T-helper 2 cell treated with Interferon-gamma antibody and Interleukin-4, amounts not matched to agents 5 μg/mL and 100 μg/mL, for 36 hours (primary cell): ENCODE measurements around the gene KRT35.

Experiments used
- DNase-seq: peaks from one replicate; pipeline ENCODE4 v3.0.0; 2021; ENCODE audit warnings: low spot score
- H3K27ac Mint-ChIP-seq: one replicate; pipeline ENCODE4 v1.8.0; 2021; ENCODE audit warnings: mild to moderate bottlenecking, mixed read lengths
- H3K27me3 Mint-ChIP-seq: one replicate; pipeline ENCODE4 v1.8.0; 2021; ENCODE audit warnings: low read depth, mixed read lengths
- H3K36me3 Mint-ChIP-seq: one replicate; pipeline ENCODE4 v1.8.0; 2021; ENCODE audit warnings: low read depth, mixed read lengths
- H3K4me1 Mint-ChIP-seq: one replicate; pipeline ENCODE4 v1.8.0; 2021; ENCODE audit warnings: low read depth, mixed read lengths
- H3K4me3 Mint-ChIP-seq: one replicate; pipeline ENCODE4 v1.8.0; 2022; ENCODE audit warnings: mild to moderate bottlenecking, moderate library complexity, mixed read lengths
- H3K9me3 Mint-ChIP-seq: one replicate; pipeline ENCODE4 v1.8.0; 2021; ENCODE audit warnings: mixed read lengths

Gene KRT35

GRCh38 chr17:41518789-41519449, 38.0 kb upstream of the KRT35 start, which contains the start of gene KRT15:
Gene KRT15, minus strand, starts transcription at chr17:41518890. Its CDS starts 63 bp downstream, at chr17:41518827.
- H3K27ac Mint-ChIP-seq = no peak within 1 kb of the TSS
- no peaks in the 10 kb centered on the region for H3K4me1 Mint-ChIP-seq
- no peaks in the 10 kb centered on the region for H3K27me3 Mint-ChIP-seq
- no peaks in the 10 kb centered on the region for H3K36me3 Mint-ChIP-seq
- no peaks in the 10 kb centered on the region for H3K9me3 Mint-ChIP-seq
- DNase-seq = no peak
- H3K4me3 Mint-ChIP-seq = no peak within 1 kb of the TSS

- Mint-ChIP-seq H3K27ac (no peak overlapping the region), H3K27me3 (no peaks in the 10 kb centered on the region), H3K4me1 (no peaks in the 10 kb centered on the region), H3K4me3 (no peak overlapping the region), H3K9me3 (no peaks in the 10 kb centered on the region), H3K36me3 (no peaks in the 10 kb centered on the region)
- DNase-seq = no peak
Observed at GRCh38 chr17:41518031-41518430, 37.1 kb upstream of the KRT35 start.

- Mint-ChIP-seq H3K36me3 (no peaks in the 10 kb centered on the region), H3K27me3 (peaks cover 4% of the 10 kb centered on the region)
Observed at GRCh38 chr17:41516830-41517283, 35.9 kb upstream of the KRT35 start.

GRCh38 chr17:41516147-41516829, 35.3 kb upstream of the KRT35 start:
- peaks cover 4% of the 10 kb centered on the region for H3K27me3 Mint-ChIP-seq
- no peaks in the 10 kb centered on the region for H3K36me3 Mint-ChIP-seq
- H3K9me3 Mint-ChIP-seq = no peaks in the 10 kb centered on the region
- H3K4me1 Mint-ChIP-seq = no peaks in the 10 kb centered on the region
- no peak for DNase-seq
- H3K4me3 Mint-ChIP-seq = no peak overlapping the region
- no peak overlapping the region for H3K27ac Mint-ChIP-seq

More at GRCh38 chr17:41516830-41517283, 35.9 kb upstream of the KRT35 start:
- no peak for DNase-seq
- H3K27ac Mint-ChIP-seq = no peak overlapping the region
- H3K4me1 Mint-ChIP-seq = no peaks in the 10 kb centered on the region
- no peak overlapping the region for H3K4me3 Mint-ChIP-seq
- no peaks in the 10 kb centered on the region for H3K9me3 Mint-ChIP-seq

- H3K36me3 Mint-ChIP-seq = no peaks in the 10 kb centered on the region
- H3K27me3 Mint-ChIP-seq = peaks cover 4% of the 10 kb centered on the region
- no peaks in the 10 kb centered on the region for H3K4me1 Mint-ChIP-seq
Observed at GRCh38 chr17:41513168-41513547, 32.2 kb upstream of the KRT35 start.

GRCh38 chr17:41512546-41513167, 31.7 kb upstream of the KRT35 start:
- DNase-seq = no peak
- Mint-ChIP-seq H3K4me3 (no peak overlapping the region), H3K36me3 (no peaks in the 10 kb centered on the region), H3K9me3 (no peaks in the 10 kb centered on the region), H3K27me3 (peaks cover 4% of the 10 kb centered on the region), H3K27ac (no peak overlapping the region), H3K4me1 (no peaks in the 10 kb centered on the region)

More at GRCh38 chr17:41513168-41513547, 32.2 kb upstream of the KRT35 start:
- Mint-ChIP-seq H3K9me3 (no peaks in the 10 kb centered on the region), H3K4me3 (no peak overlapping the region), H3K27ac (no peak overlapping the region)
- no peak for DNase-seq

- H3K27me3 Mint-ChIP-seq = peaks cover 4% of the 10 kb centered on the region
- H3K4me1 Mint-ChIP-seq = no peaks in the 10 kb centered on the region
- no peaks in the 10 kb centered on the region for H3K9me3 Mint-ChIP-seq
- no peak for DNase-seq
- no peak overlapping the region for H3K27ac Mint-ChIP-seq
- no peak overlapping the region for H3K4me3 Mint-ChIP-seq
- no peaks in the 10 kb centered on the region for H3K36me3 Mint-ChIP-seq
Observed at GRCh38 chr17:41511716-41512115, 30.8 kb upstream of the KRT35 start.

- Mint-ChIP-seq H3K27me3 (peaks cover 4% of the 10 kb centered on the region), H3K27ac (no peak overlapping the region), H3K36me3 (no peaks in the 10 kb centered on the region), H3K4me1 (no peaks in the 10 kb centered on the region), H3K4me3 (no peak overlapping the region), H3K9me3 (no peaks in the 10 kb centered on the region)
- DNase-seq = no peak
Observed at GRCh38 chr17:41511116-41511515, 30.2 kb upstream of the KRT35 start.

- peaks cover 4% of the 10 kb centered on the region for H3K27me3 Mint-ChIP-seq
- H3K27ac Mint-ChIP-seq = no peak overlapping the region
- no peaks in the 10 kb centered on the region for H3K4me1 Mint-ChIP-seq
- no peaks in the 10 kb centered on the region for H3K36me3 Mint-ChIP-seq
- H3K4me3 Mint-ChIP-seq = no peak overlapping the region
- DNase-seq = no peak
- no peaks in the 10 kb centered on the region for H3K9me3 Mint-ChIP-seq
Observed at GRCh38 chr17:41510251-41511065, 29.5 kb upstream of the KRT35 start.

- Mint-ChIP-seq H3K4me3 (no peak overlapping the region), H3K27ac (no peak overlapping the region), H3K4me1 (no peaks in the 10 kb centered on the region), H3K36me3 (no peaks in the 10 kb centered on the region), H3K27me3 (peaks cover 3% of the 10 kb centered on the region), H3K9me3 (no peaks in the 10 kb centered on the region)
- no peak for DNase-seq
Observed at GRCh38 chr17:41507315-41507880, 26.4 kb upstream of the KRT35 start.

- Mint-ChIP-seq H3K9me3 (no peaks in the 10 kb centered on the region), H3K4me1 (no peaks in the 10 kb centered on the region), H3K27me3 (no peaks in the 10 kb centered on the region), H3K4me3 (no peak overlapping the region), H3K27ac (no peak overlapping the region), H3K36me3 (no peaks in the 10 kb centered on the region)
- no peak for DNase-seq
Observed at GRCh38 chr17:41505809-41506767, 25.1 kb upstream of the KRT35 start.

GRCh38 chr17:41505007-41505808, 24.3 kb upstream of the KRT35 start, which contains the start of gene KRT13:
Gene KRT13, minus strand, starts transcription at chr17:41505612. Its CDS starts 62 bp downstream, at chr17:41505550.
- no peak for DNase-seq
- Mint-ChIP-seq H3K4me1 (no peaks in the 10 kb centered on the region), H3K27me3 (no peaks in the 10 kb centered on the region), H3K9me3 (no peaks in the 10 kb centered on the region), H3K36me3 (no peaks in the 10 kb centered on the region), H3K27ac (no peak within 1 kb of the TSS), H3K4me3 (no peak within 1 kb of the TSS)
